ENCODE measurements around the gene AMH. TPM values are rescaled to one million over a fixed set of nuclear protein-coding genes. Genes with fewer than 3 reads are reported as not detected.
A peak's percentile ranks its signal among the peaks of the same experiment; 100 is the strongest.

Gene AMH
- total and polyA plus RNA-seq, 2 of the 13 experiments (the other 11 are each of a cell fraction or from before 2014, with no cell fraction given) = 0.03 to 0.18 TPM

- peaks cover 26% of the 10 kb centered on the region for H3K4me1 ChIP-seq (ENCODE audit: insufficient read depth, low read length)
- H3K36me3 ChIP-seq (replicated peaks in 1 of 2; ENCODE audit: control insufficient read depth in 1 of 2, insufficient read depth in 2 of 2, low read length in 2 of 2) = peaks cover 28 to 45% of the 10 kb centered on the region in 2 experiments; a peak in 4 of 5 replicates
- H3K4me2 ChIP-seq (ENCODE audit: low read depth, low read length) = no peak overlapping the region
- over 99% methylated on average over 42 of the region's 43 CpGs for WGBS (ENCODE audit: low lambda C conversion rate)
- CTCF ChIA-PET (ENCODE audit: low intra/inter-chr PET ratio, low total read pairs) = no interaction called here
- H3K27me3 ChIP-seq (ENCODE audit: control insufficient read depth in 1 of 2, insufficient read depth in 2 of 2, low read length in 2 of 2) = no peaks in the 10 kb centered on the region
- POLR2A ChIA-PET = interaction anchor here (0.6 kb wide), 1 partner anchor 56 kb away, joined by 3 read pairs; no protein-coding TSS in a partner anchor
- H3K9ac ChIP-seq (ENCODE audit: insufficient read depth, low read depth, low read length) = no peak overlapping the region
- FAIRE-seq (no peak), ATAC-seq (no peak), DNase-seq (ENCODE audit: low spot score) (no peak)
- H3K27ac ChIP-seq (ENCODE audit: extremely low read length, insufficient read depth, low read length) = no peak overlapping the region
- no peak overlapping the region for H3K4me3 ChIP-seq (replicated peaks in 1 of 3; ENCODE audit: insufficient read depth in 1 of 3, low read depth in 2 of 3, low read length in 3 of 3)
- TF ChIP-seq MZF1 (CRISPR knock-in tag; IDR thresholded peaks at IDR 0.05; ENCODE audit: borderline replicate concordance) = no peak
- TF ChIP-seq ZBTB33 (CRISPR knock-in tag; IDR thresholded peaks at IDR 0.05) = peak; percentile 55; the same call in 1 of the 2 replicates
- H3K9me3 ChIP-seq (ENCODE audit: low read length) = no peaks in the 10 kb centered on the region
- no peak overlapping the region for H2AFZ ChIP-seq (ENCODE audit: low read length)
- intact Hi-C loops (cut with micrococcal nuclease; ENCODE audit: unreplicated experiment) (loop anchor here (10.0 kb wide), 2 partner anchors 75 to 85 kb away; partner anchors contain the start of gene AP3D1), in situ Hi-C loops (cut with HindIII; ENCODE audit: extremely low pct_ligation_motif_present, low pct_unique_long_range_greater_than_20kb) (loop anchor here (10.0 kb wide), 1 partner anchor 85 kb away; no protein-coding TSS in a partner anchor)
- peaks cover 6% of the 10 kb centered on the region; the same call in 1 of the 2 replicates for H4K20me1 ChIP-seq (ENCODE audit: insufficient read depth, low read length)
- no TSS peak for BruUV-seq (replicated peaks)
- H3K79me2 ChIP-seq (ENCODE audit: insufficient read depth, low read length) = peaks cover 4% of the 10 kb centered on the region
Observed at GRCh38 chr19:2230033-2230531, 19.0 kb upstream of the AMH start.

GRCh38 chr19:2230807-2231533 is 18.2 kb upstream of the AMH start:
- FAIRE-seq (no peak), DNase-seq (ENCODE audit: low spot score) (no peak), ATAC-seq (peak; percentile 1; the same call in 2 of the 3 replicates)
- Histone ChIP-seq H2AFZ (ENCODE audit: low read length) (no peak overlapping the region), H3K36me3 (replicated peaks in 1 of 2; ENCODE audit: control insufficient read depth in 1 of 2, insufficient read depth in 2 of 2, low read length in 2 of 2) (peaks cover 25 to 36% of the 10 kb centered on the region in 2 experiments; a peak in 4 of 5 replicates), H3K4me2 (ENCODE audit: low read depth, low read length) (no peak overlapping the region), H3K4me3 (replicated peaks in 1 of 3; ENCODE audit: insufficient read depth in 1 of 3, low read depth in 2 of 3, low read length in 3 of 3) (no peak overlapping the region), H3K79me2 (ENCODE audit: insufficient read depth, low read length) (peaks cover 7% of the 10 kb centered on the region), H3K9ac (ENCODE audit: insufficient read depth, low read depth, low read length) (no peak overlapping the region), H4K20me1 (ENCODE audit: insufficient read depth, low read length) (peaks cover 10% of the 10 kb centered on the region; the same call in 1 of the 2 replicates), H3K4me1 (ENCODE audit: insufficient read depth, low read length) (peaks cover 29% of the 10 kb centered on the region), H3K27me3 (ENCODE audit: control insufficient read depth in 1 of 2, insufficient read depth in 2 of 2, low read length in 2 of 2) (no peaks in the 10 kb centered on the region), H3K9me3 (ENCODE audit: low read length) (no peaks in the 10 kb centered on the region), H3K27ac (ENCODE audit: extremely low read length, insufficient read depth, low read length) (no peak overlapping the region)
- BruUV-seq (replicated peaks) = TSS peak; percentile 14
- in situ Hi-C loops (cut with HindIII; ENCODE audit: extremely low pct_ligation_motif_present, low pct_unique_long_range_greater_than_20kb) = loop anchor here (10.0 kb wide), 1 partner anchor 84 kb away; no protein-coding TSS in a partner anchor
- intact Hi-C loops (cut with micrococcal nuclease; ENCODE audit: unreplicated experiment) = loop anchor here (10.0 kb wide), 2 partner anchors 76 to 84 kb away; partner anchors contain the start of gene AP3D1
- WGBS (ENCODE audit: low lambda C conversion rate) = 100% methylated on average over 6 of the region's 12 CpGs
- POLR2A ChIA-PET = interaction anchor here (0.6 to 0.8 kb wide), 4 partner anchors 18 to 193 kb away, joined by 3 to 6 read pairs (median 3); no protein-coding TSS in a partner anchor
- CTCF ChIA-PET (ENCODE audit: low intra/inter-chr PET ratio, low total read pairs) = no interaction called here
- peak; percentile 63 for TF ChIP-seq AGO1 (IDR thresholded peaks at IDR 0.05; ENCODE audit: low read depth, low read length, poor library complexity, severe bottlenecking)
- TF ChIP-seq ZBTB33 (CRISPR knock-in tag; IDR thresholded peaks at IDR 0.05) = no peak
- TF ChIP-seq ZNF564 (CRISPR knock-in tag; IDR thresholded peaks at IDR 0.05) = no peak
- 0 out of 2 replicates have a peak, but pooled peaks have one; percentile 39 for TF ChIP-seq SP4 (CRISPR knock-in tag; IDR thresholded peaks at IDR 0.05)
- TF ChIP-seq MXD1 (CRISPR knock-in tag; IDR thresholded peaks at IDR 0.05) = 0 out of 2 replicates have a peak, but pooled peaks have one; percentile 18
- peak; percentile 34; the same call in 1 of the 2 replicates for TF ChIP-seq ZNF326 (CRISPR knock-in tag; IDR thresholded peaks at IDR 0.05; ENCODE audit: borderline replicate concordance)
- peak; percentile 5 for TF ChIP-seq RBM22 (optimal IDR thresholded peaks at IDR 0.05; ENCODE audit: low read length)
- peak; percentile 25 to 45; a peak in 1 of 4 replicates for TF ChIP-seq POLR2A (IDR thresholded peaks at IDR 0.05; ENCODE audit: insufficient read depth in 1 of 2, low read depth in 2 of 2, low read length in 2 of 2)

Measured in HepG2 (cell line).